Measurements from ENCODE around the gene LINGO4. TPM values are rescaled to one million over a fixed set of nuclear protein-coding genes. Genes with fewer than 3 reads are reported as not detected.

LINGO4 gene
- total and polyA plus RNA-seq, 8 donors, result 0.06 to 0.63 (median 0.12) TPM; not detected in 2

- Histone ChIP-seq H3K27me3 (no peaks in the 10 kb centered on the region), H3K4me3 (no peak overlapping the region), H3K9me3 (no peaks in the 10 kb centered on the region), H3K4me1 (peaks cover 0 to 27% of the 10 kb centered on the region in 2 donors), H3K36me3 (no peaks in the 10 kb centered on the region), H3K27ac (no peak overlapping the region)
- no peak for TF ChIP-seq CTCF (IDR thresholded peaks at IDR 0.05)
- no peak for ATAC-seq
- no peak for DNase-seq
- intact Hi-C loops (cut with DNase I), result no loop called here
Measured at GRCh38 chr1:151825751-151826660, 20.8 kb upstream of the LINGO4 start.

GRCh38 chr1:151825204-151825603, 20.0 kb upstream of the LINGO4 start:
- H3K27me3 ChIP-seq, result no peaks in the 10 kb centered on the region
- peaks cover 0 to 28% of the 10 kb centered on the region in 2 donors for H3K4me1 ChIP-seq
- no peaks in the 10 kb centered on the region for H3K36me3 ChIP-seq
- H3K27ac ChIP-seq, result no peak overlapping the region
- DNase-seq, result no peak
- intact Hi-C loops (cut with DNase I), result no loop called here
- no peak for TF ChIP-seq CTCF (IDR thresholded peaks at IDR 0.05)
- no peak overlapping the region for H3K4me3 ChIP-seq
- H3K9me3 ChIP-seq, result no peaks in the 10 kb centered on the region
- no peak for ATAC-seq

- ATAC-seq (no peak), DNase-seq (no peak)
- no peak for TF ChIP-seq CTCF (IDR thresholded peaks at IDR 0.05)
- no peaks in the 10 kb centered on the region for H3K27me3 ChIP-seq
- no peak overlapping the region for H3K27ac ChIP-seq
- no peaks in the 10 kb centered on the region for H3K9me3 ChIP-seq
- intact Hi-C loops (cut with DNase I), result no loop called here
- peaks cover 0 to 9% of the 10 kb centered on the region in 2 donors for H3K4me1 ChIP-seq
- no peak overlapping the region for H3K4me3 ChIP-seq
- no peaks in the 10 kb centered on the region for H3K36me3 ChIP-seq
Measured at GRCh38 chr1:151823175-151823574, 18.0 kb upstream of the LINGO4 start.

GRCh38 chr1:151822404-151822803, 17.2 kb upstream of the LINGO4 start:
- DNase-seq, result no peak
- intact Hi-C loops (cut with DNase I), result no loop called here
- peaks cover 0 to 6% of the 10 kb centered on the region in 2 donors for H3K4me1 ChIP-seq
- no peak overlapping the region for H3K27ac ChIP-seq
- no peaks in the 10 kb centered on the region for H3K36me3 ChIP-seq
- H3K4me3 ChIP-seq, result no peak overlapping the region
- no peaks in the 10 kb centered on the region for H3K9me3 ChIP-seq
- H3K27me3 ChIP-seq, result no peaks in the 10 kb centered on the region
- TF ChIP-seq CTCF (IDR thresholded peaks at IDR 0.05), result no peak
- no peak for ATAC-seq

- DNase-seq (no peak), ATAC-seq (no peak)
- H3K4me1 ChIP-seq, result peaks cover 0 to 8% of the 10 kb centered on the region in 2 donors
- H3K9me3 ChIP-seq, result no peaks in the 10 kb centered on the region
- H3K27me3 ChIP-seq, result no peaks in the 10 kb centered on the region
- no peak overlapping the region for H3K27ac ChIP-seq
- TF ChIP-seq CTCF (IDR thresholded peaks at IDR 0.05), result no peak
- intact Hi-C loops (cut with DNase I), result no loop called here
- no peak overlapping the region for H3K4me3 ChIP-seq
- no peaks in the 10 kb centered on the region for H3K36me3 ChIP-seq
Measured at GRCh38 chr1:151820940-151821339, 15.7 kb upstream of the LINGO4 start.
